SJCRH30 (cell line): ENCODE measurements around the gene MYZAP. TPM values are rescaled to one million over a fixed set of nuclear protein-coding genes. Genes with fewer than 3 reads are reported as not detected.

Source experiments
- DNase-seq, 2 experiments: peaks; one replicate each; pipeline ENCODE4 v3.0.0-alpha.2; 2015 to 2020
- H3K27ac ChIP-seq: fragments of 250-450 bp; sonication (Bioruptor Pico); 2 replicates; pipeline ENCODE4 v1.5.1; 2020; ENCODE audit warnings: mild to moderate bottlenecking, moderate library complexity
- H3K27me3 ChIP-seq: fragments of 250-450 bp; sonication (Bioruptor Pico); 2 replicates; pipeline ENCODE4 v1.5.1; 2020; ENCODE audit warnings: mild to moderate bottlenecking, moderate library complexity
- H3K36me3 ChIP-seq: fragments of 250-450 bp; sonication (Bioruptor Pico); 2 replicates; pipeline ENCODE4 v1.5.1; 2020; ENCODE audit warnings: mild to moderate bottlenecking, moderate library complexity
- H3K4me1 ChIP-seq: fragments of 250-450 bp; sonication (Bioruptor Pico); 2 replicates; pipeline ENCODE4 v1.5.1; 2020; ENCODE audit warnings: mild to moderate bottlenecking, moderate library complexity
- H3K4me3 ChIP-seq: fragments of 250-450 bp; sonication (Bioruptor Pico); 2 replicates; pipeline ENCODE4 v1.5.1; 2020; ENCODE audit warnings: mild to moderate bottlenecking, moderate library complexity
- H3K9me3 ChIP-seq: fragments of 250-450 bp; sonication (Bioruptor Pico); replicated peaks from 2 replicates; pipeline ENCODE4 v1.5.1; 2020; ENCODE audit warnings: mild to moderate bottlenecking, moderate library complexity
- total RNA-seq: library from RNA; depleted of rRNA; stranded (reverse); fragments of >200 nt; shearing (Covaris generic); gene quantifications from 2 replicates; pipeline ENCODE4 v1.2.3, GENCODE V29; 2014

MYZAP gene
- total RNA-seq, 1 experiment from 2014 or later, result 15.9 TPM

- peak; percentile 86 to 96 for DNase-seq
- no peaks in the 10 kb centered on the region for H3K36me3 ChIP-seq
- H3K4me3 ChIP-seq, result peak overlapping the region; percentile 30
- H3K4me1 ChIP-seq, result peaks cover 59% of the 10 kb centered on the region
- H3K9me3 ChIP-seq, result no peaks in the 10 kb centered on the region
- H3K27me3 ChIP-seq, result no peaks in the 10 kb centered on the region
- peak overlapping the region; percentile 98 for H3K27ac ChIP-seq
Measured at GRCh38 chr15:57555270-57555669, 36.4 kb upstream of the MYZAP start.

- H3K4me3 ChIP-seq, result no peak overlapping the region
- no peaks in the 10 kb centered on the region for H3K36me3 ChIP-seq
- H3K4me1 ChIP-seq, result peaks cover 56% of the 10 kb centered on the region
- DNase-seq, result peak in 1 of 2 experiments; percentile 57
- H3K27me3 ChIP-seq, result no peaks in the 10 kb centered on the region
- H3K9me3 ChIP-seq, result no peaks in the 10 kb centered on the region
- H3K27ac ChIP-seq, result peak overlapping the region; percentile 98
Measured at GRCh38 chr15:57556040-57556439, 35.7 kb upstream of the MYZAP start.

DNA sequence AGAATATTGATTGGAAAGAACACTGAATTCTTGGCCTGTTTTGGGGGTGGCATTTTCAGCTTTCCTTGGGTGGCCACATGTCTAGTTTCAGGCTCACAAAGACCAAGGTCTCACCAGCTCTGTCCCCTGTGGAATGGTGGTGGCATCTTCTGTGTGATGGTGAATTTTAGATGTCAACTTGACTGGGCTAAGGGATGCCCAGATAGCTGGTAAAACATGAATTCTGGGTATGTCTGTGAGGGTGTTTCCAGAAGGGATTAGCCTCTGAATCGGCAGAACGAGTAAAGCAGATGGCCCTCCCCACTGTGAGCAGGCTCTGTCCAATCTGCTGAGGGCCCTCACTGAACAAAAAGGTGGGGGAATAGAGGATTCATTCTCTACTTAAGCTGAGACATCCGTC, 34.4 kb upstream of the MYZAP start:
- Histone ChIP-seq H3K4me3 (no peak overlapping the region), H3K9me3 (no peaks in the 10 kb centered on the region), H3K27me3 (no peaks in the 10 kb centered on the region), H3K36me3 (no peaks in the 10 kb centered on the region), H3K4me1 (peaks cover 50% of the 10 kb centered on the region), H3K27ac (no peak overlapping the region)
- DNase-seq, result no peak

- no peak overlapping the region for H3K4me3 ChIP-seq
- no peaks in the 10 kb centered on the region for H3K27me3 ChIP-seq
- no peaks in the 10 kb centered on the region for H3K9me3 ChIP-seq
- no peaks in the 10 kb centered on the region for H3K36me3 ChIP-seq
- no peak overlapping the region for H3K27ac ChIP-seq
- peaks cover 44% of the 10 kb centered on the region for H3K4me1 ChIP-seq
- no peak for DNase-seq
Measured at GRCh38 chr15:57557810-57558209, 33.9 kb upstream of the MYZAP start.

DNA sequence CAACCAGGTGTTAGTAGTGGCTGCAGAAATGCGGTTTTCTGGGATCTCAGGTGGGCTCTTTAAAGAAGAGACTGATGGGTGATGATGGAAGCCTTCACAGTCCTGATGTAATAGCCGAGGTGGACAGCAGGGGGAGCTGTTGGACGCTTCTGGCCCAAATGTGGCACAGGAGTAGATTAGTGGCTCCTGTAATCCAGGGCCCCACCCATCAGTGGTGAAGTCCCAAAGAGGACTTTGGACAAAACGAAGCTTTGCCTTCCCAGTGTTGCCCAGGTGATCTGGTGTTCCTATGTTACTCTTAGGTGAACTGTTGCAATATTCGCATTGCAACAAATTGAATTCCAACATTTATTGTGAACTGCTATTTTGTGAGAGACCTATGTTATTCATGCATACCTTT, 31.8 kb upstream of the MYZAP start:
- no peaks in the 10 kb centered on the region for H3K36me3 ChIP-seq
- no peaks in the 10 kb centered on the region for H3K9me3 ChIP-seq
- no peak overlapping the region for H3K27ac ChIP-seq
- DNase-seq, result peak; percentile 62 to 87
- H3K4me1 ChIP-seq, result peaks cover 28% of the 10 kb centered on the region
- H3K4me3 ChIP-seq, result no peak overlapping the region
- H3K27me3 ChIP-seq, result no peaks in the 10 kb centered on the region

- H3K4me3 ChIP-seq, result no peak overlapping the region
- DNase-seq, result peak; percentile 78 to 93
Measured at GRCh38 chr15:57561041-57561711, 30.5 kb upstream of the MYZAP start.

DNA sequence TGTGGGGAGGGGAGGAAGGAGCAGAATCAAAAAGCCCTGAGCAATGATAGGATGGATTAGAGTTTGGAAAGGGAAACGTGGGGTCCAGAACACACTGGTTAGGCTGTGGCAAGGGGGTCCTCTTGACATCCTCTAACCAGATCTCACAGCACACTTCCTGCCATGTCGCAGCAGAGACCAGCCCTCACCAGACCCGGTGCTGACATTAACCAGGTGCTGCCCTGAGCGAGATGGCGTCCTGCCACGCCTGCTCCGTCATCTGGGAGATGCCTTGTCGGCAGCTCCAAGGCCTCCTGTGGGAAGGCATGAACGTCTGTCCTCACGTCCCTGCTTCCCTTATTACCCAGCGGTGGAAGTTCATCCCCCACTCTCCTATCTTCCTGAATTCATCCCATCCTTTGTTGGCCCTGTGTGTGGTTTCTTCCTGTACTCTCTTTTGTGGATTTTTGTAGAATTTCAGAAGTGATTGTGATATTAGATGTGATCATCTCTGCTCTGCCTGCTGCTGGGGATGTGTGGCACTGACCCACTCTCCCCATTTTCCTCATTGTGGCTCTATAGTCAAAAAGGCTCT, 29.4 kb upstream of the MYZAP start:
- Histone ChIP-seq H3K4me1 (peaks cover 14% of the 10 kb centered on the region), H3K27me3 (no peaks in the 10 kb centered on the region), H3K4me3 (no peak overlapping the region), H3K27ac (no peak overlapping the region), H3K9me3 (no peaks in the 10 kb centered on the region; the same call in 1 of the 2 replicates), H3K36me3 (no peaks in the 10 kb centered on the region)
- no peak for DNase-seq

More at GRCh38 chr15:57561041-57561711, 30.5 kb upstream of the MYZAP start:
- H3K27ac ChIP-seq, result no peak overlapping the region
- no peaks in the 10 kb centered on the region; the same call in 1 of the 2 replicates for H3K9me3 ChIP-seq
- H3K36me3 ChIP-seq, result no peaks in the 10 kb centered on the region
- no peaks in the 10 kb centered on the region for H3K27me3 ChIP-seq
- H3K4me1 ChIP-seq, result peaks cover 20% of the 10 kb centered on the region

GRCh38 chr15:57563416-57563815, 28.3 kb upstream of the MYZAP start:
- Histone ChIP-seq H3K27ac (no peak overlapping the region), H3K36me3 (no peaks in the 10 kb centered on the region), H3K27me3 (no peaks in the 10 kb centered on the region), H3K4me1 (peaks cover 14% of the 10 kb centered on the region), H3K9me3 (no peaks in the 10 kb centered on the region; the same call in 1 of the 2 replicates), H3K4me3 (no peak overlapping the region)
- DNase-seq, result no peak

DNA sequence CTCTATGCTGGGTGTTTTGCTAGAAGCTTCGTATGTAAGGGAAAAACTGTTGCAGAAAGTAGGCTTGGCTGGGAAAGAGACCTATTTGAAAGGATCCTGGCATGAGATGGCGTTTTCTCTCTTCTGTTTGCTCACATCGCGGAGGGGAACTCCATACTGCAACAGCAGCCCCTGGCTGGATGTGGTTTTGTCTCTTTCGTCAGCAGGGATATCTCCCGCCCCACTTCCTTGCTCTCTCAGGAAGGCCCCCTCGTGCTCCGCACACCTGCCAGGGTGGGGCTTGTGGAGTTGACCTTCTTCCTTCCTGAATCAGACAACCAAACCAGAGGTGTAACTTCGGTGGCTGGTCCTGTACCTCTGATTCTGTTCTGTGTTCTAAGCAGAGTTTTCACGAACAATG, 26.4 kb upstream of the MYZAP start:
- peak; percentile 53 to 70 for DNase-seq
- 0 out of 2 replicates have a peak overlapping the region, but pooled peaks have one; percentile 5 for H3K27ac ChIP-seq
- peak overlapping the region; percentile 15 for H3K4me3 ChIP-seq
- H3K9me3 ChIP-seq, result no peaks in the 10 kb centered on the region; the same call in 1 of the 2 replicates
- H3K27me3 ChIP-seq, result no peaks in the 10 kb centered on the region
- H3K36me3 ChIP-seq, result no peaks in the 10 kb centered on the region
- H3K4me1 ChIP-seq, result peaks cover 10% of the 10 kb centered on the region

DNA sequence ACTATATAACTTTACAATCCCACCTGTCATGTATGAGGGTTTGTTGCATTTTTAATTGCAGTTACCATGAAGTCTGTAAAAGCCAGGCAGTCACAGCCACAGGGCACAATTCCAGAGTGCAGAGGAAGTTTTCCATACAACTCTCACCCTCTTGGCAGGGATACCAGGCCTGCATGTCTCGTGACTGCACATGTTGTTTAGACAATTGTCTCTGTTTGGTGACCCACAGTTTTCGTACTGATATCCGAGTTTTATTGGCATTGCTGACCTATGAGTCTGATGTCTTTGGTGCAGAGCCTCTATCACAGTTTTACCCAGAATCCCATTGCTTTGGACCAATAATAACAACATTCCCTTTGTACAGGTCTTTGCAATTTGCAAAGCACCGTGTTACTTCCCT, 24.9 kb upstream of the MYZAP start:
- H3K36me3 ChIP-seq, result no peaks in the 10 kb centered on the region
- H3K9me3 ChIP-seq, result peaks cover 3% of the 10 kb centered on the region
- H3K27me3 ChIP-seq, result no peaks in the 10 kb centered on the region
- DNase-seq, result no peak
- no peak overlapping the region for H3K4me3 ChIP-seq
- H3K27ac ChIP-seq, result no peak overlapping the region
- H3K4me1 ChIP-seq, result peaks cover 15% of the 10 kb centered on the region

- Histone ChIP-seq H3K4me1 (peaks cover 15% of the 10 kb centered on the region), H3K27me3 (no peaks in the 10 kb centered on the region), H3K36me3 (no peaks in the 10 kb centered on the region), H3K9me3 (peaks cover 3% of the 10 kb centered on the region), H3K4me3 (no peak overlapping the region), H3K27ac (no peak overlapping the region)
- DNase-seq, result no peak
Measured at GRCh38 chr15:57567891-57568290, 23.8 kb upstream of the MYZAP start.

DNA sequence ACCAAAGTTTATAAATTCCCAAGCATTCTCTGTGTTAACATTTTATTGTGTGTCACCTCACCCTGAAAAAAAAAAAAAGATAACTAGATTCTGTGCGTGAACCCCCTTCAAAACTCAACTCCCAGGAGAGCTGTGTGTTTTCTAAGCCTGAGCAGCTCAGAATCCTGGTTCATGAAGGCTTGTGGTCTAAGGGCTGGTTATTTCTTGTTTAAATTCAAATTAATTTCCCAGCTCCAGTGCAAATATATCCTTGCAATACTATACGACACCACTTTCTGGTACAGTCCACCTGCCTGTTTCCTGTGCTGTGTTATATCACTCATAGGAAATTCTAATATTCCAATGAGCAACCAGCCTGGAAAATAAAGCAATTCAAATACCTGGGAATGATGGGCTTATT, 23.4 kb upstream of the MYZAP start:
- no peak for DNase-seq
- no peak overlapping the region for H3K4me3 ChIP-seq
- no peaks in the 10 kb centered on the region for H3K27me3 ChIP-seq
- H3K4me1 ChIP-seq, result peaks cover 15% of the 10 kb centered on the region
- H3K36me3 ChIP-seq, result no peaks in the 10 kb centered on the region
- no peak overlapping the region for H3K27ac ChIP-seq
- peaks cover 3% of the 10 kb centered on the region for H3K9me3 ChIP-seq

DNA sequence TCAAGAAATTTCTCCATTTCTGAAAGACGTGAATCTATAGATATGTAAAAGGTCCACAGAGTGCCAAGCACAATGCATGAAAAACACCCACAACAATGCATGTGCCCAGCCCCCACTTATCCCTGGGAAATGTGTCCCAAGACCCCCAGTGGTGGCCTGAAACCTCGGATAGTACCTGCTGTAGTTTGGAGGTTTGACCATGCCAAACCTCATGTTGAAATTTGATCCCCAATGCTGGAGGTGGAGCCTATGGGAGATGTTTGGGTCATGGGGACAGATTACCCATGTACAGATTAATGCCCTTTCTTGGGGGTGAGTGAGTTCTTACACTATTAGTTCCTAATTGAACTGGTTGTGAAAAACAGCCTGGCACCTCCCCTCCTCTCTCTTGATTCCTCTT, 21.4 kb upstream of the MYZAP start:
- H3K4me1 ChIP-seq, result peaks cover 9% of the 10 kb centered on the region
- no peak overlapping the region for H3K27ac ChIP-seq
- H3K27me3 ChIP-seq, result no peaks in the 10 kb centered on the region
- H3K36me3 ChIP-seq, result no peaks in the 10 kb centered on the region
- no peak for DNase-seq
- H3K9me3 ChIP-seq, result peaks cover 3% of the 10 kb centered on the region
- H3K4me3 ChIP-seq, result no peak overlapping the region

DNA sequence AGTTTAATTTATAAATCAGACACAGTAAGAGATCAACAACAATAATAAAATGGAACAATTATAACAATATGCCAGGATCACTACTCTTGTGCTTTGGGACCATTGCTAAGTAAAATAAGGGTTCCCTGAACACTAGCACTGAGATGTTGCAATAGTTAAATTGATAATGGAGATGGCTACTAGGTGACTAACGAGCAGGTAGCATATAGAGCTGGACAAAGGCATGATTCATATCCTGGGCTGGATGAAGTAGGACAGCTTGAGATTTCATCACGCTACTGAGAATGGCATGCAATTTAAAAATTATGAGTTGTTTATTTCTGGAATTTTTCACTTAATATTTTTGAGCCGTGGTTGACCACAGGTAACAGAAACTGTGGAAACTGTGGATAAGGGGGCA, 20.7 kb upstream of the MYZAP start:
- peaks cover 9% of the 10 kb centered on the region for H3K4me1 ChIP-seq
- no peak for DNase-seq
- peaks cover 3% of the 10 kb centered on the region for H3K9me3 ChIP-seq
- no peak overlapping the region for H3K27ac ChIP-seq
- no peaks in the 10 kb centered on the region for H3K27me3 ChIP-seq
- H3K36me3 ChIP-seq, result no peaks in the 10 kb centered on the region
- no peak overlapping the region for H3K4me3 ChIP-seq

DNA sequence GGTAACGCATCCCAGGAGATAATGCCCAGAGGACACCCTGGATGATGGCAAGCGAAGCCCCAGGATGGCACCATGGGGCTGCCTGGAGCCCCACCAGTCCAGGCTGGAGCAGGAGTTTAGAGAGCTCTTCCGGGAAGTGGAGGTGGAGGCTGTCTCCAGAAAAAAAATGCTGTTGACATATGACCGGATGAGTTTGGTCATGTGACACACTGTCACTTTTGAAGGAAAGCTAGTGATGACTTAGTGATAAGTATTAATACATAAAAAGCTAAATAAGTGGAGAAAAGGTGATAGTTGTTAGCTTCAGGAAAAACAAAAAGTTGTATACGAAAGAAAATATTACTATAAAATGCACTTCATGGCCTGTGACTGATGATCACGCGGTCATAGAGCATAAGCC, 20.0 kb upstream of the MYZAP start:
- Histone ChIP-seq H3K36me3 (no peaks in the 10 kb centered on the region), H3K4me3 (no peak overlapping the region), H3K27ac (no peak overlapping the region), H3K4me1 (peaks cover 9% of the 10 kb centered on the region), H3K27me3 (no peaks in the 10 kb centered on the region), H3K9me3 (peaks cover 3% of the 10 kb centered on the region; the same call in 1 of the 2 replicates)
- no peak for DNase-seq

- no peaks in the 10 kb centered on the region for H3K36me3 ChIP-seq
- no peak for DNase-seq
Measured at GRCh38 chr15:57572468-57572867, 19.2 kb upstream of the MYZAP start.

More at GRCh38 chr15:57572468-57572867, 19.2 kb upstream of the MYZAP start:
- H3K9me3 ChIP-seq, result peaks cover 3% of the 10 kb centered on the region; the same call in 1 of the 2 replicates
- no peak overlapping the region for H3K27ac ChIP-seq
- H3K27me3 ChIP-seq, result no peaks in the 10 kb centered on the region
- H3K4me1 ChIP-seq, result peaks cover 9% of the 10 kb centered on the region
- H3K4me3 ChIP-seq, result no peak overlapping the region
